DMS53 treated with DMSO at 0.1 percent for 48 hours (cell line): ENCODE results near the gene C2orf81.

ENCODE experiments used
- DNase-seq: peaks from one replicate; lab custom pipeline; 2025; ENCODE audit not compliant: unreplicated experiment; lab: John Stamatoyannopoulos, UW

C2orf81 gene

GRCh38 chr2:74391580-74392448 lies 29.6 kb downstream of the C2orf81 start:
- peak; percentile 86 for DNase-seq

GRCh38 chr2:74391209-74391579 lies 30.2 kb downstream of the C2orf81 start:
- DNase-seq, result no peak

DNA sequence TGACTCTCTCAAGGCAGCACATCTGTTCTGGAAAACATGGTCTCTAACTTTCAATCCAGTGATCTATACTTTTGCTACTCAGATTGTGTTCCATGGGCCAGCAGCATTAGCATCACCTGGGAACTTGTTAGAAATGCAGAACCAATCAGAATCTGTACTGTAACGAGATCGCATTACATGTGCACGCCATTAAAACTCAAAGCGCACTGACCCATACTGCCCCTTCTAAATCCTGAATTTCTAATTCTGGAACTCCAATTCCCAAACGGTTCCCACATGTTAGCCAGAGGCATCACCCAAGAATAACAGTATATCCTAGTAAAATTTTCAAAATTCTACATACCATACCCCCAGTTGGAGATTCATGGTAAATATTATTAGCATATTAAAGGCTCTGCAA lies 30.8 kb downstream of the C2orf81 start:
- DNase-seq, result no peak

DNA sequence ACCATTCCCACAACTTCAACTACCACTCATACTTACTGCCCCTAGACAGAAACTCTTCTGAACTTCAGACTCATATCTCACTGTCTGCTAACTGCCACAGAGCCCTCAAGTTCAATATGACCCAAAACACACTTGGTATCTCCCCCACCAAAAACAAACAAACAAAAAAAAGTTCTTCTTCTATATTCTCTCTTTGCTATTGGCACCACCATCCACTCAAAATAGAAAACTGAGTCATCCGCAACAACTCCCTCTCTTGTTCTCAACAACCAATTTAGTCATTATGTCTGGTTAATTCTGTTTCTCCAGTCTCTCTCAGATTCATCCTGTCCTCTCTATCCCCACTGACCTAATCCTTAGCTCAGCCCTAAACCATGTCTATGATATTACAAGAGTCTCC lies 34.1 kb downstream of the C2orf81 start:
- no peak for DNase-seq

GRCh38 chr2:74385396-74385795 lies 36.0 kb downstream of the C2orf81 start:
- DNase-seq, result no peak

DNA sequence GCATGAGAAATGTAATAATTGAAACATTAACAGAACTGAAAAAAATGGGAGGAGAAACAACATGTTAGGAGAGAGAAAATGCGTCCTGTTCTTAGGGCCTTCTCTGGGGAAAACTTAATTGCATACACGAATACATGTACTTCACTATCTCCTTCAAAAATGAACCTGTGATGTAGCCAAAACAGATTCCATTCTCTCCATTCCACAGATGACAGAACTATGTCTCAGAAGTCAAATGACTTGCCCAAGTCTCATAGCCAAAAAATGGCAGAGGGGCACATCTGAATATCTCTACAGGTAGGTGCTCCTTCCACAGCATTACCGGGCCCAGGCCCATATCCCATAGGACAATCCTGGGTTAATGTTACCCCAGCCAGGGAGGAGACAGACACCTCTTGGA lies 37.4 kb downstream of the C2orf81 start:
- no peak for DNase-seq

GRCh38 chr2:74383254-74383653 lies 38.2 kb downstream of the C2orf81 start:
- peak; percentile 18 for DNase-seq

- no peak for DNase-seq
Observed at GRCh38 chr2:74381751-74382150, 39.7 kb downstream of the C2orf81 start.

GRCh38 chr2:74379851-74380789 lies 41.3 kb downstream of the C2orf81 start, which contains the start of gene DCTN1:
Gene DCTN1, minus strand, starts transcription at chr2:74380311. Its CDS starts 274 bp downstream, at chr2:74380037.
- no peak for DNase-seq

DNA sequence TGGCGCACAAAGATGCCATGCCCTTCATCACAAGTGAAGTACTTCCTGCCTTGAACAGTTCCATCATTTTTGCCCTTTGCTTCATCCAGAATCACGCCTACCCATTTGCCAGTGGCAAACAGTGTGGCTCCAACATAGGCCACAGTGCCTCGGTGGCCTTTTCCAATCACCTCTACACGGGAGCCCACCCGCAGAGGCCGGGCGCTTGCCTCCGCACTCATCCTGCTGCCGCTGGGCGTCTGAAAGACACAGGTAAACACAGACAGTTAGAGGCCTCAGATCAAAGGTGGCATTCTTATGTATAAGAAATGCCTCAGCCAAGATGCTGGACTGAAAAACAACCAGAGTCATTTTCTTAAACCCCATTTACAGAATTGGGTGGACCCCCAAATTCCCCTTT lies 43.4 kb downstream of the C2orf81 start:
- no peak for DNase-seq

DNA sequence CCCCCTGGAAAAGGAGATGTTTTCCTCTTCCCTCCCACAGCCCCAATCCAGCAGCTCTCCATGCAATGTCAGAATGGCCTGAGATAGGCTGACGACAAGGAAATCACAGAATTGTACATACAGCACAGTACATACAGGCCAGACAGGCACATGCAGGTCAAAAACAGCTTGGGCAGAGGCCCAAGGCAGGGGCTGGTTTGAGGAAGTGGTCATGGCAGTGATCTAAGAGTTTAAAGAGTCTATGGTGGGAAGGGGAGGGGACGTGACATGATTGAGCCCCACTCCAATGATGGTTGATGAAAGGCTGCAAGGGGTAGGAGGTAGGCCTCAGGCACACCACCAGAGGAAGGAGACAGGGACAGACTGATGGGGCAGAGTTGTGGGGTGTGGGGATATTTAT lies 45.6 kb downstream of the C2orf81 start:
- no peak for DNase-seq

GRCh38 chr2:74374509-74375205 lies 46.8 kb downstream of the C2orf81 start:
- peak; percentile 25 for DNase-seq

DNA sequence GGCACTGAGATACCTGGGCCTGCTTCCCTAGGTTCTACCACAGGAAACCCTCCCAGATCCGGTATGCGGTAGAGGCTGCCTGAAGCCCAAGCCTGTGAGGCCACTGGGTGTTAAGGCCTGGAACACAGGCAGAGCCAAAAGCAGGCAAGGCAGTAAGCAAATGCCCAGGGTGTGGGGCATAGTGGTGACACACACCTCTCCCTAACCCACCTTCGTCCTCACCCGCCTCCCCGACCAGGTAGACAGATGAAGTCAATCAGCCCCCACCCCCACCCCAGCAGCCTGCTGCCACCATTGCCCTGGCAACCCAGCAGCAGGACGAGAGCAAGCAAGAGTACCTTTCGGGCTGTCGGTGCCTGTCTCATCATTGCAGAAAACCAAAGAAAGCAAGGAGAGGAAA lies 47.4 kb downstream of the C2orf81 start:
- DNase-seq, result no peak

DNA sequence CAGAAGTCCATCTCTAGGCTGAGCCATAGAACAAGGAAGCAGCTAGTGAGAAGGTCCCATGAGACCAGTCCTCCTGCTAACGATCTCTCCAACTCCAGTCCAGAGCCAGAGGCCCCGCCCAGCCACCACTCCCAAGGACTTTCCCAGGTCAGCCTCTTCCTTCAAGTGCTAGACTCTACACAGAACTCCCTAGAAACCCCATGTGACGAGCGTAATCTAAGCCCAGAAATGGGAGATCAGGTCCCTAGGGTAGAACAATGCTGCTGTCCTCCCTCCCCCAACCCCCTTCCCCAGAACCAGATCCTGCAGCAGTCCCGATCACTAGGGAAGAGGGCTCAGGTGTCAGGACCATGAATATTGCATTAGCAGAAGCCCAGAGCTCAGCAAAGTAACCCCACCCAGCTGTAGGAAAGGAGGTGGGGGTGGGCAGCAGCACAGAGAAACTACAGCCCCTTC lies 48.2 kb downstream of the C2orf81 start:
- DNase-seq, result no peak

- no peak for DNase-seq
Observed at GRCh38 chr2:74372674-74373073, 48.7 kb downstream of the C2orf81 start.

GRCh38 chr2:74371421-74371820 lies 50.0 kb downstream of the C2orf81 start:
- no peak for DNase-seq

DNA sequence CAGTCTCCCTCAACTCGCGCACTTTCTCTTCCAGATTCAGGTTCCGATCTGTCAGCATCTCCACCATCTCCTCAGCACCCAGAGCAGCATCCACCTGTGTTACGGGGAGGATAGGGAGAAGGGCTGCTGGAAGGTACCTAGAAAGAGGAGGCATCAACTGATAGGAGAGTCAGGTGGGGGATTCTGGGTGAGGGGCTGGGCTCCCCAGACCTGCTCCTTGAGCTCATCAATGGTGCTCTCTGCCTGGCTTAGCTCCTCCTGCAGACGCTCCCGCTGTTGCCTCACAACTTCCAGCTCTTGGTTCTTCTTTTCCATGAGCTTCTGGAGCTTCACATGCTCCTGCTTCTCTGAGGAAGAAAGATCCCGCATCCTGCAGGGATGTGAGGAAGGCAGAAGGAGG lies 51.4 kb downstream of the C2orf81 start:
- DNase-seq, result no peak

DNA sequence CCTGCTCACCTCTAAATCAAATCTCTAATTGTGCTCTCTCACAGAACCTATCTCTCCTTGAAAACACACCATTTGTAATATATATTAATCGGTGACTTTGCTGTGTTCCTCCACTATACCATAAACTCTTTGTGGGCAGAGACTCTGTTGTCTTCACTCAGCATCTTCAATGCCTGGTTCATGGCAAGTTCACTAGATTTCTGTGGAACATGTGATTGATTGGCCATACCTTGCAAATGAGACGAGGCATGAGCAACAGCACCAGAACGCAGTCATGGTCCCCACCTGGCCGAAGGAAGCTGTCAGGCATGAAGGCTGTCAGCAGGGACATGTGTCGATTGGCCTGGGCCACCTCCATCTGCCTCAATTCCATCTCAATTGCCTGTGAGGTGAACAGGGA lies 52.9 kb downstream of the C2orf81 start:
- DNase-seq, result no peak

- no peak for DNase-seq
Observed at GRCh38 chr2:74367789-74368188, 53.6 kb downstream of the C2orf81 start.

DNA sequence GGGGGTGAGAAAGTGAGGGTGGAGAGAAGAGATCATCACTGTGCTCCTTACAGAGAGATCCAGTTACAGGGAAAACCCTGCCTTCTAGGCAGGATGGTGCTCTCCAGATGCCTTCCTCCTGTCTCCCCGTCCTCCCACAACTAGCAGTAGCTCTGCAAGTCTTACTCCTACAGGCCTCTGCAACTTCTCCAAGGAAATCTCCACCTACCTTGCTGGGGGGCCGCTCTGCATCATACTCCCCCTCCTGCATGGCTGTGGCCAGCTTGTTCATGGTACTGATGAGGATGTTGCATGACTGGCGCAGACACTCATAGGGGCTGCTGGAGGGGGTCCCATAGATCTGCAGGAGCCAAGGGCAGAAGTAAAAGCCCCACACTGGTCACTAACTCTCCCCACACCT lies 55.4 kb downstream of the C2orf81 start:
- no peak for DNase-seq
